Activated naive CD4-positive, alpha-beta T cell treated with anti-CD3 and anti-CD28 coated beads, Interleukin-2, amount 50 U/mL, for 16 hours (primary cell): ENCODE measurements around the gene SMG7.

Experiments
- DNase-seq: peaks from one replicate; pipeline ENCODE4 v3.0.0-alpha.2; 2020

Gene SMG7

DNA sequence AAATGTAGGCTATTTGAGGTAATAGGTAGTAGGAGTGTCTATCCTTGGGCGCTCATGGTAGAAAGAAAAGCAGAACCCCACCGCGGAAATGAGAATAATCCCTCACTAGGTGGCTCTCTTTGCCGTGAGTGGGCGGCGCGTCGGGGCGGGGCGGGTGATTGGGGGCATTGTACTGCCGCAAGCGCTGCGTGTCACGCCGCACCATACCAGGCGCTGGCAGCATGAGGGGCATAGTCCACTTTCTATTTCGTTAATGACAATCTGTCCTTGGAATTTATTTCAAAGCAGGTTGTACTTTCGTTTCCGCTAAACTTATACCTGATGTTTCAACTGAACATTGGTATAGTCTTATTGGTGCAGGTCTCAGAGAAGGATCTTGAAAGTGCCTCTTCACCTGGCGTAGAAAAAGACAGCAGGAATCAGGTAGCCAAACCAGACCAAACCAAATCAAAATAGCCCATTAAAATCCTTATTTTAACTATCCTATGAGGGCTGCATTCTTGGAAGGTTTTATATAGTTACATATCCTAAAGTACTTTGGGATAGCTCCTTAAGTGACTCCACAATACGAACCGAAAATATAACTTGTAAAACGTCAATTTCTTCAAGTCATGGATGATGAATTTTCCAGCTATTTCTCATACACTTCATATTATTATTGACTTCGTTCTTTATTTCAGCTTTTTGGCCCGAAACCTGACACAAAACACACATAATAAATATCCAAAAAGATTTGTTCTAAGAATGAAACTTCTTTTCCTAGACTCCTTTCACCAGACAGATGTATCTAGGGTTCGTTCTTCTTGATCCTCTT lies 1.9 kb upstream of the SMG7 start:
- peak; percentile 94 for DNase-seq

DNA sequence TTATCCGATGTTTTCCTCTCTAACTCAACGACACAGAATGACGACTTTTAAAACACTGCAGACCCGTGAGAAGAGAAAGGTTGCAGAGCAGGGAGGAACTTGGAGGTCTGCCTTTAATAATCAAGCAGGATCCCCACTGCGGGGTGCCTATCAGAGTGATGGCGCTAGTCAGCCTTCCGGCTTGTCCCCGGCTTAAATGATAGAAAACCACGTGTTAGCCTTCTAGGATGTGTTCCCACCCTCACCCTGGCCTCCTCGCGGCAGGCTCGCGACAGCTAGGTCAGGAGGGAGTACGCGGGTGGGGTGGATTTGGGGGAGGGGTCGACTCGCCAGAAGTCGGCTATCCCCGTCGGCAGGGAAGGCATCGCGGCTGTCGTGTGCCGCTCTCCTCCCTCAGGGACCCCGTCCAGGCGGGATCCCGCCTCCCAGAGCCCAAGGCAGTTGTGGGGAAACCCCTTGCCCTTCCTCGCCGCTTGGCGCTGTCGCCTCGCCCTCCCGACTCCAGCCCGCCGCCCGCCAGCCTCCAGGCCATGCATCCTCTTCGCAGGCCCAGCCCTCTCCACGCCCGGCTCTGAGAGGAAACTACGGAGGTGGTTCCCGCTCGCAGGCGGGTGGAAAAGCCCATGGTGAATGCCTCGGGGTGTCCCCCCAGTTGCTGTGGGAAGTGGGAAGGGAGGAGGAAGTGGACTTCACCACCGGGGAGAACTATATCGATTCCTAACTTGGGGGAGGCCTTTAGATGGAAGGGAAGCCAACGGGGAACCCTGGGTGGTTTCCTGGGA lies 1.1 kb upstream of the SMG7 start:
- peak; percentile 69 for DNase-seq

DNA sequence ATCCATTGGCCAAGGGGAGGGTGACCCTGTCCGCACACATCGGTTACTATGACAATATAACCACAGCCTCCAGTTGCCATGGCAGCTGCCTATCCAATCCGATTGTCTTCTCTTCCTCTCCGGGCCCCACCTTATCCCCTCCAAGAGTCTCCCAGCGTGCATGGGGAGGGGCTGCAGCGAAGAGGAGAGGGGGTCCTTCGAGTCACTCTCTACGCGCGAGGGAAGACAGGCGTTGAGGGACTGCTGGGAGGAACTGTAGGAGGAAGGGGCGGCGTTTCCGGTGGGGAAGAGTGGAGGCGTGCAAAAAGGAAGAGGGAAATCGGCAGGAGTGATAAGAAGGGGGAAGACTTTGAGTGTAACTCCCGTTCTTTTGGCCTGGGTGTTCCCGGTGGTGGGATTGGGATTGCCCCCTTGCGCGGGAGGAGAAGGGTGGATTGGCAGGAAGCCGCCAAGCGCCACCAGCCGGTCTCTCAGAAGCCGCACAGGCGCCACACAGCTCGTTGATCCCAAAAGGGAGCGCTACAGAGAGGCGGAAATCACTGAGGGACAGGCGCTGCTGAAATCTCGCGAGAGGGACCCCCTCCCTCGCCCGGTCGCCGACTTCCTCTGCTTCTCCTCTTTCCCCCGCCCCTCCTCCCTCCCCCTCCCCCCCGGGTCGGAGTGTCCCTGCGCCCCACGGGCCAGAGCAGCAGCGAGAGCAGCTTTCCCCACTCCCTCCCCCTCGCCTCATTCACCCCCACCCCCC lies 384 bp upstream of the SMG7 start:
- DNase-seq = peak; percentile 98

DNA sequence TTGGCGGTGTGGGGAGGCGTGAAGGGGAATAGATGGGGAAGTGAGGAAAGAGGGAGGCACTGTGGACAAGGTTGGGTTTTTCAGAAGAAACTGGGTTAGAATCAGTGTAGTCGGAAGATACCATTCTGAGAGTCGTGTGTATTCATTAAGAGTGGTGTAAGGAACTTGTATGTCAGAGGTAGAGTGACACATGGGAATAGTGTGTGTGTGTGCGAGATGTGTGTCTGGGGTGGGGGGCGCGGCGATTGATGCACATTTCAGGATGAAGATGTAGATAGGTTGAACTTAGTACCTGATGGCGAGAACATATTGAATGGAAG lies 878 bp downstream of the SMG7 start:
- no peak for DNase-seq

DNA sequence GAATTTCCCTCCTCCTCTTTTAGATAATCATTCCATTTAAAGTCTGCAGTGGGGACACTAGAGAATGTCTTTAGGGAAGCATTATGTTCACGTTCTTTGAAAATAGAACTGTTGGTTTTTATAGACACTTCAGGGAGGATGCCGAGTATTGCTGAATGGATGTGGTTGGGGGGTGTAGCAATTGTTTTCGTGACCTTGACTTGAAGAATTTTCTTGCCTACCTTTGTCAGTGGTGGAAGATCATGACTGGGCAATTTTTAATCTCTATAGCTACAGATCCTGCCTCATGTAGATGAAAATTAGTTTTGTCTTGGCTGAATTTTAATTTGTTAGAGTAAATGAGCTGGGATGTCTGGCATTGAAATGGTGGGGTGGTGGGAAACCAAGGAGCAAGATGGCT lies 3.8 kb downstream of the SMG7 start:
- no peak for DNase-seq

DNA sequence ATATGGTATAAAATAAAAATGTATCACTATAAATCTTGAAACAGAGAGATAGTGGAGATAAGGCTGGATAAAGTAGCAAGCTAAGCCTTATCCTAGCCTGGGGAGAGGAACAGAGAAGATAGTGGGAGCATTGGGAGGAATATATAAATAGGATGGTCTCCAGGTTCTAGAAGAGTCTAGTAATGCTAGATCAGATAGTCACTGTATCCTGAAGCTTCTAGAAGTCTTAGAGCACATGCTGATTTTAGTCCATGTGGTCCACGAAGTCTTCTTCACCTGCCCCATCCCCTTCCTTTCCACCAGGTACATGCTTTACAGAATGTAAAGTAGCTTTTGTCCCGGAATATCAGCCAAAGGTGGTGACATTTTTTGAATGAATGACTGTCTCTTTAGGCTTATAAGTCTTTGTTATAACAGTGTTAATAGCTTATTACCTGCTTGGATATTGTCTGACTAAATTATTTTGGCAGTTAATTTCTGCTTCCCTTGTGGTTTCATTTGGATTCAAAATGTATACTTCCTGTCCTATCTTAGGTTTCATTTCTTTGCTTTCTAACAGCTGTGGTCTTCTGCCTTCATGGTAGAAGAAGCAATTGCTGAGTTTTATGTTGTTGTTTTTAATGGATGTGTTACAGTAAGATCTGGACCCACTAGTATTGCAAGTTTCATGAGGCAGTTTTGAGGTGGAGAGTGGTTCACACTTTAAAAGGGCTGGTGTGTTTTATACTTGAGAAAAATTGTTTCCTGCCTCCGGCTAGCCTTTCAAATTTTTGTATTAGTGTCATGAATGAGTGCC lies 5.9 kb downstream of the SMG7 start:
- DNase-seq = no peak

DNA sequence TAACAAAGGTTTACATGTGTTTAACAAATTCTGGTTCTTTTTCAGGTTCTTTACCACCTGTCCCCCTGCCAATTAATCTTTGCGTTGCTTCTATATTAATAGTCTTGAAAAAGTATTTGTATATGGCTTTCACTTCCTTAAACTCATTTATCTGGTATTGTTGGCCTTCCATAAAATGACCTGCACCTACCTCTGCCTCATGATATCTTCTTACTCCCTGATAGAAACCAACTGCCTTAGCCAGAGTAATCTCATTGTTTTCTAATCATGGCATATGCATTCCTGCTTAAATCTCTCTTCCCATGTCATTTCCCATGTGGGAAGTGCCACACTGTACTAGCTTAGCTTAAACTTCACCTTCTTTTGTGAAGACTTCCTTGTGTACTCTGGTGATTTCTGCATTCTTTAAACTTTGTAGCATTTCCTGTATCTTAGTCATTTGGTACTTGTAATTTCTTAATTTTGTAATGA lies 8.7 kb downstream of the SMG7 start:
- DNase-seq = no peak

DNA sequence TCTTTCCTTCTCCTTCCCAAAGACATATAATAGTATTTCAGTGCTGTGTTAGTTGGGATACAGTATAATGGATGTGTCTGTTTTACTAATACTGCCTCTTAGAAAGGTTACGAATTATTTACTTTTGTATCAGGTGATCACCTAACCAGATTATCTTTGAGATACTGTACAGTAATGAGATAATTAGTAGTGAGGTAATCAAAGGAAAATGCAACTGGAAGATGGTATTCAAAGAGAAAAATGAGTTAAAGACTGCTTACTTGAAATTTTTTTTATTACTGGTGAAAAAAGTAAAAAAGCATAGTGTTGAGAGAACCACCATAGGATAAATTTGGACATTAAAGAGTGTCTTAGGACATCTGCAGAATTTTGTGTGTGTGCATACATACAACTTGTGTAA lies 10.9 kb downstream of the SMG7 start:
- no peak for DNase-seq

DNA sequence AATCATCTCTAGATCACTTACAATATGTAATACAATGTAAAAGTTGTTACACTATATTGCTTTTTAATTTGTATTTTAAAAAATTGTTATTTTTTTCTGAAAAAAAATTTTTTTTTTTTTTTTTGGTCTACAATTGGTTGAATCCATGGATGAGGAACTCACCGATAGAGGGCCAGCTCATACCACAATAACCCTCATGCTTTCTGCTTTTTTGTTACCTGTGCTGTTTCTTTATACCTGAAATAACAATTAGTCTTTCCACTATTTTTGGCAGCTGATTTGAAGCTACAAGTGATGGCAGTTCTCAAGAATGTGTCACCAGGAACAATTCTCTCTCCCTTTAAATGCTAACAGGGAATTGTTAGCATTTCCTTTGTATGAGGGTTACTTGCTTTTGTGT lies 12.0 kb downstream of the SMG7 start:
- no peak for DNase-seq

DNA sequence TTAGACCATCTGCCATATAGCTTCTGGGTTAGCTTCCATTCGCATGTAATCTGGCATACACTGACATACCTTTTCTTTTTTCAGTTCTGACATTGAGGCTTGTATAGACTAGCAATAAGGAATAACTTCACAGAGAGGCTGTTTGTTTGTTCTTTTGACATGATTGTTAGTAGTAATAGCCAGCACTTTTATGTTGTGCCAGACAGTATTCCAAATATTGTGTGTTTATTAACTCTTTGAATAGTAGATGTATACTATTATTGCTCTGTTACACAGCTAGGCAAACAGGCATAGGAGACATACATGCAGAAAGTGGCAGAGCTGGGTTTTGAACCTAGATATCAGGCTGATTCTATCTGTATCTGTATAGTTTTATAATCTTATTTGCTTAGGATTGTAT lies 12.6 kb downstream of the SMG7 start:
- DNase-seq = no peak

DNA sequence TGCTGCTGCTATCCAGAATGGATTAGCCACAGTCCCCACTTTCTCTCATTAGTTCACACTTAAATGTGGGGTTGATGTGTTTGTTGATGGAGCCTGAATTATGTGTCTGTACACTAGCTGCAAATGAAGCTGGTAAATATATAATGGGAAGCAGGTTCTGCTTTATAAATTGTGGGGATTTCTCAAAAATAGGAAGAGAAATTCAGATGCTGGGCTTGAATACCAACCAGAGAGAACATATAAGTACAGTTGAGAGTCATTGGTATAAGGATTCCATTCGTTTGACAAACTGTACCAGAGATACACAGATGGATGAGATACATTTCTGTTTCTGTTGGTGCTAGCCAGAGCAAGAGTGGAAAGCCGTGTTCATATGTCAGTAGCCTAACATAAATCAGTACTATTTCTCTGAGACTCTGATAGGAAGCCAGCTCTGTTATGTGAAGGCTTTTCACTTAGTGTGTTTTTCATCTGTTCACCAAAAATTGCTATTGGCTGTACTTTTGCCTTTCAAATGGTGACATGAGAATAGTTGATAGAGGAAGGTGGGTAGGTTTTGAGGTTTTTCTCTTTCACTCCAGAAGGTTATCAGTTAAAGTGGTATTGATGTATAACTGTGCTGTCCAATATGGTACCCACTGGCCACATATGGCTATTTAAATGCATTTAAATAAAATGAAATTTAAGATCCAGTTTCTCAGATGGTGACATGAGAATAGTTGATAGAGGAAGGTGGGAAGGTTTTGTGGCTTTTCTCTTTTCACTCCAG lies 15.6 kb downstream of the SMG7 start:
- DNase-seq = no peak

DNA sequence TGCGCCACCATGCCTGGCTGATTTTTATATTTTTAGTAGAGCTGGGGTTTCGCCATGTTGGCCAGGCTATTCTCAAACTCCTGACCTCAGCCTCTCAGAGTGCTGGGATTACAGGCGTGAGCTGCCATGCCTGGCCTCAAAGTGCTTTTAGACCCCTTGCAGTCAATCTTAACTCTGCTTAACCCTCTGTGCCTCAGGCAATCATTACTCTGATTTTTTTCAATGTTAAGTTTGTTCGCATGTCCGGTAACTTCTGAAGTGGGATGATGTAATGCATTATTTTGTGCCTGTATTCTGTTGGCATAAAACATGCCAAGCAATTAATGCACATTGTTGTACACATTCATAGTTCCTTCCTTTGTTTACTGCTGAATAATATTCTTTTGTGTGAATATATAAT lies 18.6 kb downstream of the SMG7 start:
- DNase-seq = no peak

DNA sequence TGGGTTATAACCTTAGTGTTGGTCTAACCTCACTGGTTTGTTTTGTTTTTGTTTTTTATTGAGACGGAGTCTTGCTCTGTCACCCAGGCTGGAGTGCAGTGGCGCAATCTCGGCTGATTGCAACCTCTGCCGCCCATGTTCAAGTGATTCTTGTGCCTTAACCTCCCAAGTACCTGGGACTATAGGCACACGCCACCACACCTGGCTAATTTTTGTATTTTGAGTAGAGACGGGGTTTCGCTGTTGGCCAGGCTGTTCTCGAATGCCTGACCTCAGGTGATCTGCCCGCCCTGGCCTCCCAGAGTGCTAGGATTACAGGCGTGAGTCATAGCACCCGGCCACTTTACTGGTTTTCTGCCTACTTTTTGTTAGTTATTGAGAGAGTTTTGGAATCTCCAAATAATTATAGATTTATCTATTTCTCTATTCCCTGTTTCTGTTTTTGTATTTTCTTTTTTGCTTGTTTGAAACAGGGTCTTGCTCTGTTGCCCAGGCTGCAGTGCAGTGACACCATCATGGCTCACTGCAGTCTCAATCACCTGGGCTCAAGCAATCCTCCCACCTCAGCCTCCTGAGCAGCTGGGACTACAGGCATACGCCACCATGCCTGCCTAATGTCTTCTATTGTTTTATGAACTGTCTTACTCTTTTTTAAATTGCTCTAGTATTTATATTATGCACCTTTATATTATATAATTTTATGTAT lies 21.4 kb downstream of the SMG7 start:
- no peak for DNase-seq

DNA sequence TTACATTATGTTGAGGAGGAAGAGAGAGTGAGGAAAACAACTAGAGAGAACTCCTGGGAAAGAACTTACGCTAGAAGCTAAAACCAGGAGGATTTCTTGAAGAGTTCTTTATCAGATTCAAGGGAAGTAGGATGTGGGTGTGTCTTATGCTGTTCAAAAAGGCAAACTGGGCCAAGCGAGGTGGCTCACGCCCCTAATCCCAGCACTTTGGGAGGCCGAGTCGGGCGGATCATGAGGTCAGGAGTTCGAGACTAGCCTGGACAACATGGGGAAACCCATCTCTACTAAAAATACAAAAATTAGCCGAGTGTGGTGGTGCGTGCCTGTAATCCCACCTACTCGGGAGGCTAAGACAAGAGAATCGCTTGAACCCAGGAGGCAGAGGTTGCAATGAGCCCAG lies 23.1 kb downstream of the SMG7 start:
- no peak for DNase-seq

DNA sequence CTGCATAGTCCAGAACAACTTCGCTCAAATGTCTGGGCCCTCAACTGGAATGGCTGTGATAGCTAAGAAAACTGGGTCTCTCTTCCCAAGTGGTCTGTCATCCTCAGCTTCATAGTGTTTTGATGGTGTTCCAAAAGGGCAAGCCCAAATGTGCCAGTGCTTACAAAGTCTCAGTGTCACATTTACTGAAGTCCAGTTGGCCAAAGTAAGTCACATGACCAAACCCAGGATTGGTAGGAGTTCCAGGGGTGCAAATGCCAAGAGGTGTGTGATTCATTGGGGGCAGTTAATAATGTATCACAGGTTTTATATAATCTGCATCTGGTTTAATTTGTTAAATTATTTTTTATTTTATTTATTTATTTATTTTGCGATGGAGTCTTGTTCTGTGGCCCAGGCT lies 24.9 kb downstream of the SMG7 start:
- no peak for DNase-seq

DNA sequence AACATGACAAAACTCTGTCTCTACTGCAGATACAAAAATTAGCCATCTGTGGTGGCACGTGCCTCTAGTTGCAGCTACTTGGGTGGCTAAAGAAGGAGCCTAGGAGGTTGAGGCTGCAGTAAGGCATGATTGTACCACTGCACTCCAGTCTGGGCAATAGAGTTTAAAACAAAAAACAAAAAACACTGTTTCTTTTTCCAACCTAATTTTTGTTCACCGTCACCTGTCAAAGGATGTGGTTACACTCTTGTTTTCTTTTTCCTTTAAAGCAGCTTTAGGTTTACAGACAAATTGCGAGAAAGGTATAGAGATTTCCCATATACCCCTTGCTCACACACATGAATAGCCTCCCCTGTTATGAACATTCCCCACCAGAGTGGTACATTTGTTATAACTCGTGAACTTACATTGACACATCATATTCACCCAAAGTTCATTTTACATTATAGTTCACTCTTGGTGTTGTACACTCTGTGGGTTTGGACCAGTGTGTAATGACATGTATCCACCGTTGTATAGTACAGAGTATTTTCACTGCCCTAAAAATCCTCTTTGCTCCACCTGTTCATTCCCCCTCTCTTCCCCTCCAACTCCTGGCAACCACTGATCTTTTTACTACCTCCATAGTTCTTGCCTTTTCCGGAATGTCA lies 26.2 kb downstream of the SMG7 start:
- DNase-seq = no peak

DNA sequence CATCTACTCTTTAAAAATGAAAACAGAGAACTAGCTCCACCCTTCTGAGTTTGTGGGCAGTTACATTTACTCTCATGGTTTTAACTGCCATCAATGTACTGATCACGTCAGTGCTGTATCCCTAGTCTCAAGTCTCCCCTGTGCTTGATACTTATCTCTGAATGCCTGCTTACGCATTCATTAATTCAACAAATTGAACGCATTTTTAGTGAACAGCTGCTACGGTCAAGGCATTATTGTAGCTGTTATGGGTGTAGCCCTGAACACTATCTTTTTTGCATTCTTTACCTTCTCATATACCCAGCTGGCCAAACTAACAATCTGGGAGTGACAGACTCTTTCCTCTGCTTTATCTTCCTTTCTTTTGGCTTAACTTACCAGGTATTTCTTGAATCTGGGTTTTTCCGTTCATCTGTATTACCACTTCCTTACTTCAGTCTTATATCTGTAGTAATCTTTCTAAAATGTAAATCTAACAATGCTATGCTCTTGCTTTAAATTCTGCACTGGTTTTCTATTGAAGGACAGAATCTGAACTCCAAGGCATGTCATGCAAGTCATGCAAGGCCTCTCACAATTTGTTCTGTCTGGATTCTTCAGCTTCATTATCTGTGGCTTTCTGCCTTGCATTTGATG lies 33.3 kb downstream of the SMG7 start:
- no peak for DNase-seq

DNA sequence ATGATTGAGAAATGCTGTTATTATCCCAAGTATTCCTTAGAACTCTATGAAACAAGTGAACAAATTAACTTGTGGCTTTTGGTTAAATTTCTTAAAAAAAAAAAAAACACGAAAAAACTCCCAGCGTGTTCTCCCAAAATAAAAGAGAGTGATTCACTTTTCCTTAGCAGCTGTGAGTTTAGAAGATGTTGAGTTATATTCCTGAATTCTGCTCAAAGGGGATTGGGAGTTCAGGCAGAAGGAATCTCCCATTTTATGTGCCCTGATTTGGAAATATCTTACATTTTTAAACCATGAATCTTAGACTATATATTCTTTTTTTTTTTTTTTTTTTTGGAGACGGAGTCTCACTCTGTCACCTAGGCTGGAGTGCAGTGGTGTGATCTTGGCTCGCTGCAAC lies 34.3 kb downstream of the SMG7 start:
- no peak for DNase-seq

DNA sequence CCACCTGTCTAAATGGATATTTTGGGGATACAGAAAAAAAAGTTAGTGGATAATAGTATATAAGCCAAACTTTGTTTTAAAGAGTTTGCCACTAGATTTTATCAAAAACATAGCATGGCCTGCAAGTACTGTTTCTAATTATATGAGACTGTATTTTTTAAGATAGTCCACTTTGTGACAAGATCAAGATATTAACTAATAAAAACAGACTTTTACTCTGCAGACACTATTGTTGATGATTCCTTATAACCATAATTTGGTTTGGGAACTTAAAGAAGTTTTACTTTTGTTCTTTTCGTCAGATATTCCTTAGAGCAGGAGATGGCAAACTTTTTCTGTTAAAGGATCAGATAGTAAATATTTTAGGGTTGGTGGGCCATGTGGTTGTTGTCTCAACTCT lies 36.4 kb downstream of the SMG7 start:
- DNase-seq = no peak

DNA sequence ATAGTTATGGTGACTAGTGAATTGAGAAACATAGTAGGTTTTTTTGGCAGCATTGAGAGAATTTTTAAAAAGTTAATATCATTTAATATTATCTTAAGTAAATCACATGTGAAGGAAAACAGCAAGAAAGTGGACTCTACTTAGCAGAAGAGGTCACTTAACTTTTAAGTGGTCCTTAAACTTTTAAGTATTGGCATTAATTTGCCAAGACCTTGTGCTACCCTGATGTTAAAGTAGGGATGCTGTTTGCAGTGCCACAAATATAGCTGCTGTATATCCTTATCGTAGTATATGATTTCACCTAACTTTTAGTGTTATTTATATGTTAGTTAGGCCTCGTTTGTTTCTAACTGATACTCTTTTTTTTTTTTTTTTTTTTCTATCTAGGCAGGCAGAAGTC lies 40.2 kb downstream of the SMG7 start:
- DNase-seq = no peak

DNA sequence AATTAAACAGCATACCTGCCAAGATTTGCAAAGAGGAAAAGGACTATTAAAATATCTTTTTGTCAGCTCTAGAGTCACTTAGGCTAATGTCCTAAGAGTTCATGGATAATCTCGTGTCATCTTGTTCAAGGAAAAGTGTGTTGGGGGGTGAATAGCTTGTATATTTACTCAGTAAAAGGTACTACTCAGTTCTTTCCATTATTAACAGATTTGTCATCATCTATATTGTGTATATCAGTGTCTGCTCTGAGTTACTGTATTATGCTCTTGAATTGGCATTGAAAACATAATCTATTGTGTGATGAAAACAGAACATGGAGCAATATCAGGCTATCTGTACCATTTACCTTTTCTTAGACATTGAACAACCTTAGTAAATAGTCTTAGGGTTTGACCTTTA lies 41.9 kb downstream of the SMG7 start:
- DNase-seq = no peak
